Measurements from ENCODE around the gene NUDT13. TPM values are rescaled to one million over a fixed set of nuclear protein-coding genes. Genes with fewer than 3 reads are reported as not detected.

The NUDT13 gene
- total and polyA plus RNA-seq, 2 donors (not counting 1 experiment from before 2014, with no cell fraction given), result 2.5 to 4.5 TPM

DNA sequence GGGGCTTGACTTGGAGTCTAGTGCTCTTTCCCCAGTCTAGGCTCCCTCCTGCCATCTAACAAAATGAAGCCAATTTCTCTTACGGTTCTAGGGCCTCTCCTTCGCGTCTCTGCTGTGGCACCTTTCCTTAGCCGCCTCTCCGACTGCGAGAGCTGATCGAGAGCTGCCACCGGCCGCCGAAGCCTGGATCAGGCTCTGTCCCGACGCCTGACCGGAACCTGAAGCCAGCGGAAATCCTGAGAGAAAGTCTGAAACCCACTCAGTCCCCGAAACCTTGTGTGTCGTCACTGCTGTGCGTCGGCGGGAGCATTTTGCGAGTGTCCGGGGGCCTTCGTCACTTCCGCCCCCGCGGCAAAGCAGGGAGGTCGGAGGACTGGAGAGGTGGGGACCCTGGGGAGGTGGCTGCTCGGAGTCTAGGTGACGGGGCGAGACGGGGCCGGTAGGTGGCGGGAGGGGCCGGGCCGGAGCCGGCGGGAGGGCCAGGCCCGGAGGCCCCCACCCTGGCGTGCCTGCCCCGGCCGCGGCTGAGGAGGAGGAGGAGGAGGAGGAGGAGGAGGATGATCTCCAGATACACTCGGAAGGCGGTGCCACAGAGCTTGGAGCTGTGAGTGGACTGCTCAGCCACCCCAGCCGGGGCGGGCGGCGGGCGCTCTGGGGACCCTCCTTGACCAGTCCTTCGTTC is 57.7 kb downstream of the NUDT13 start, which contains the start of the genes ECD and FAM149B1:
Gene ECD, minus strand, starts transcription at position 226 of the 682 bp plus-strand sequence. CDS start 4,071 bp downstream, outside the sequence.
Gene FAM149B1, plus strand, starts transcription at position 337 of the 682 bp plus-strand sequence. Its CDS starts 221 bp downstream, at position 558.
- H3K4me3 ChIP-seq (ENCODE audit: control extremely low read depth in 1 of 5, extremely low read depth in 1 of 5, insufficient read depth in 1 of 5, low read depth in 2 of 5, low read length in 4 of 5), result peak within 1 kb of the TSS; percentile 72 to 99 (median 98)
- POLR2A ChIA-PET, result interaction anchor here (0.6 kb wide), 2 partner anchors 458 to 849 kb away, joined by 3 to 4 read pairs; no protein-coding TSS in a partner anchor
- H3K27ac Mint-ChIP-seq, result peak within 1 kb of the TSS; percentile 97

More for the DNA sequence above, 57.7 kb downstream of the NUDT13 start, which contains the start of the genes ECD and FAM149B1:
- Histone ChIP-seq H3K9me3 (ENCODE audit: control extremely low read depth in 1 of 3, control insufficient read depth in 2 of 3, insufficient read depth in 1 of 3, low read length in 2 of 3) (no peaks in the 10 kb centered on the region), H3K27me3 (replicated peaks in 1 of 4; ENCODE audit: control extremely low read depth in 1 of 4, control insufficient read depth in 3 of 4, insufficient read depth in 4 of 4, low read length in 3 of 4) (no peaks in the 10 kb centered on the region), H3K79me2 (ENCODE audit: control insufficient read depth, insufficient read depth, low read length) (peaks cover 55% of the 10 kb centered on the region), H3K36me3 (replicated peaks in 1 of 2; ENCODE audit: control extremely low read depth in 1 of 2, control insufficient read depth in 1 of 2, extremely low read depth in 1 of 2, insufficient read depth in 2 of 2, low read length in 1 of 2) (peaks cover 0 to 3% of the 10 kb centered on the region in 2 experiments), H3K27ac (ENCODE audit: low read length in 2 of 2) (peak within 1 kb of the TSS; percentile 90), H3K9ac (ENCODE audit: low read length) (peak within 1 kb of the TSS; percentile 76), H4K20me1 (ENCODE audit: control insufficient read depth, insufficient read depth, low read length, poor library complexity, severe bottlenecking) (no peaks in the 10 kb centered on the region), H3K4me2 (replicated peaks; ENCODE audit: low read depth, low read length, poor library complexity, severe bottlenecking) (peak within 1 kb of the TSS; percentile 73), H2AFZ (ENCODE audit: insufficient read depth, low read depth, low read length, poor library complexity, severe bottlenecking) (peak within 1 kb of the TSS; percentile 98), H3K4me1 (ENCODE audit: control insufficient read depth in 2 of 2, insufficient read depth in 2 of 2, low read length in 2 of 2) (peaks cover 18 to 19% of the 10 kb centered on the region in 2 donors)
- Mint-ChIP-seq H3K27me3 (no peaks in the 10 kb centered on the region), H3K4me3 (peak within 1 kb of the TSS; percentile 100), H3K9me3 (ENCODE audit: insufficient read depth) (no peaks in the 10 kb centered on the region), H3K4me1 (peaks cover 37% of the 10 kb centered on the region)
- peak; percentile 95 for DNase-seq
- WGBS (ENCODE audit: insufficient coverage), result under 1% methylated on average over 40 of the region's 49 CpGs
- CTCF ChIA-PET, result interaction anchor here (0.6 to 1.5 kb wide), 4 partner anchors 9 to 72 kb away, joined by 4 to 6 read pairs (median 5); partner anchors contain the start of gene P4HA1
- intact Hi-C loops (cut with micrococcal nuclease), result loop anchor here (1.0 to 5.0 kb wide), 9 partner anchors 9 to 813 kb away; partner anchors contain the start of genes DNAJB12, DNAJC9, MICU1 and MRPS16
- peak; percentile 97 for ATAC-seq (ENCODE audit: low read depth)
- TF ChIP-seq, protein P1, sequence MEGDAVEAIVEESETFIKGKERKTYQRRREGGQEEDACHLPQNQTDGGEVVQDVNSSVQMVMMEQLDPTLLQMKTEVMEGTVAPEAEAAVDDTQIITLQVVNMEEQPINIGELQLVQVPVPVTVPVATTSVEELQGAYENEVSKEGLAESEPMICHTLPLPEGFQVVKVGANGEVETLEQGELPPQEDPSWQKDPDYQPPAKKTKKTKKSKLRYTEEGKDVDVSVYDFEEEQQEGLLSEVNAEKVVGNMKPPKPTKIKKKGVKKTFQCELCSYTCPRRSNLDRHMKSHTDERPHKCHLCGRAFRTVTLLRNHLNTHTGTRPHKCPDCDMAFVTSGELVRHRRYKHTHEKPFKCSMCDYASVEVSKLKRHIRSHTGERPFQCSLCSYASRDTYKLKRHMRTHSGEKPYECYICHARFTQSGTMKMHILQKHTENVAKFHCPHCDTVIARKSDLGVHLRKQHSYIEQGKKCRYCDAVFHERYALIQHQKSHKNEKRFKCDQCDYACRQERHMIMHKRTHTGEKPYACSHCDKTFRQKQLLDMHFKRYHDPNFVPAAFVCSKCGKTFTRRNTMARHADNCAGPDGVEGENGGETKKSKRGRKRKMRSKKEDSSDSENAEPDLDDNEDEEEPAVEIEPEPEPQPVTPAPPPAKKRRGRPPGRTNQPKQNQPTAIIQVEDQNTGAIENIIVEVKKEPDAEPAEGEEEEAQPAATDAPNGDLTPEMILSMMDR (IDR thresholded peaks at IDR 0.05), result no peak
- no peak for TF ChIP-seq EZH2 (IDR thresholded peaks at IDR 0.05; ENCODE audit: borderline replicate concordance, insufficient read depth, low read depth, low read length, poor library complexity, severe bottlenecking)

All from B cell (primary cell).